ENCODE data around the gene CSTF2T. TPM values are rescaled to one million over a fixed set of nuclear protein-coding genes. Genes with fewer than 3 reads are reported as not detected.

Gene CSTF2T
- total and polyA plus RNA-seq, 2 experiments from 2014 or later, result 8.2 to 28.5 TPM

- no peaks in the 10 kb centered on the region for H3K9me3 ChIP-seq (ENCODE audit: low read depth)
- H3K4me3 ChIP-seq, result no peak overlapping the region
- DNase-seq (ENCODE audit: low read depth in 1 of 2, low spot score in 1 of 2), result peak in 1 of 2 donors; percentile 34
- TF ChIP-seq CTCF (IDR thresholded peaks at IDR 0.05; ENCODE audit: low read depth, low read length), result no peak
- no peaks in the 10 kb centered on the region for H3K4me1 ChIP-seq (ENCODE audit: low read depth)
- H3K27me3 ChIP-seq, result no peaks in the 10 kb centered on the region
- H3K27ac ChIP-seq, result no peak overlapping the region
- no peaks in the 10 kb centered on the region for H3K36me3 ChIP-seq
Observed at GRCh38 chr10:51651063-51651462, 48.3 kb downstream of the CSTF2T start.

- no peak for DNase-seq (ENCODE audit: low read depth in 1 of 2, low spot score in 1 of 2)
- no peaks in the 10 kb centered on the region for H3K36me3 ChIP-seq
- H3K4me3 ChIP-seq, result no peak overlapping the region
- no peaks in the 10 kb centered on the region for H3K9me3 ChIP-seq (ENCODE audit: low read depth)
- H3K4me1 ChIP-seq (ENCODE audit: low read depth), result no peaks in the 10 kb centered on the region
- H3K27ac ChIP-seq, result no peak overlapping the region
- no peak for TF ChIP-seq CTCF (IDR thresholded peaks at IDR 0.05; ENCODE audit: low read depth, low read length)
- H3K27me3 ChIP-seq, result no peaks in the 10 kb centered on the region
Observed at GRCh38 chr10:51649064-51649463, 50.3 kb downstream of the CSTF2T start.
